ENCODE measurements around the gene WDR46. TPM values are rescaled to one million over a fixed set of nuclear protein-coding genes. Genes with fewer than 3 reads are reported as not detected.

WDR46 gene
- total RNA-seq, 1 donor from 2014 or later: 31.1 TPM

DNA sequence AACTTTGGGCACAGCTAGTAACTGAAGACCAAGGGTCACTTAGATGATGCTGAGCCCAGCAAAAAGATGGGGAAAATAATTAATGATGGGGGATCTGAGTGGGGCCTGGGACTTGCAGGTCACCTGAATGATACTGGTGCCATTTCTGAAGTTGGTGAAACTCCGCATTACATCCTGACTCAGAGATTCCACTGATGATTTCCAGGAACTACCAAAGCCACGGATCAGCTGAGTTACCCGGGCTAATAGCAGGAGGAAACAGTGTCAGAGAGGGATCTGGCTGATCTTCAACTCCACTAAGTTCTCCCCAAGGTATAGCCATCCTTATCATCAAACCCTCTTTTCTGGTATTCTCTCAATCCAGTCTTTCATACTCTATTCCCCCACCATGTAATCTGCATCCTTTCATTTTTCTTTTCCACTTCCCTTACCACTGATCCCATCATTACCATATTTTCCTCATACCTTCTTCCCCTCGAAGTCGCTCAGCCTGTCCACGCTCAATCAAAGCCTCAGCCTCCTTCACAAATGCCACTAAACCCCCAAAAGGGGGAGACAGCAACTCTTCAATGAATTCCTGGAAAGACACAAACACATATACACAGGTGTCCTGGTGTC is 37.5 kb downstream of the WDR46 start:
- H3K4me3 ChIP-seq: no peak overlapping the region
- H3K4me1 ChIP-seq: peaks cover 6% of the 10 kb centered on the region
- DNase-seq (ENCODE audit: low spot score): no peak
- Mint-ChIP-seq H3K27ac (no peak overlapping the region), H3K4me1 (peaks cover 26% of the 10 kb centered on the region), H3K27me3 (ENCODE audit: insufficient read depth, low read depth) (peaks cover 3% of the 10 kb centered on the region), H3K9me3 (no peaks in the 10 kb centered on the region), H3K36me3 (peaks cover 16% of the 10 kb centered on the region), H3K4me3 (peak overlapping the region; percentile 4)
- no peaks in the 10 kb centered on the region for H3K36me3 ChIP-seq
- no peak overlapping the region for H2AFZ ChIP-seq (replicated peaks)
- H3K9me3 ChIP-seq (ENCODE audit: low read depth): no peaks in the 10 kb centered on the region
- H3K27me3 ChIP-seq: peaks cover 24% of the 10 kb centered on the region
- no peak overlapping the region for H3K4me2 ChIP-seq
- peaks cover 6% of the 10 kb centered on the region for H4K20me1 ChIP-seq (ENCODE audit: low read depth)
- no peak overlapping the region for H3K27ac ChIP-seq
- TF ChIP-seq EZH2phosphoT487 (IDR thresholded peaks at IDR 0.05) (no peak), EZH2 (IDR thresholded peaks at IDR 0.05) (no peak)
- TF ChIP-seq, protein P1, sequence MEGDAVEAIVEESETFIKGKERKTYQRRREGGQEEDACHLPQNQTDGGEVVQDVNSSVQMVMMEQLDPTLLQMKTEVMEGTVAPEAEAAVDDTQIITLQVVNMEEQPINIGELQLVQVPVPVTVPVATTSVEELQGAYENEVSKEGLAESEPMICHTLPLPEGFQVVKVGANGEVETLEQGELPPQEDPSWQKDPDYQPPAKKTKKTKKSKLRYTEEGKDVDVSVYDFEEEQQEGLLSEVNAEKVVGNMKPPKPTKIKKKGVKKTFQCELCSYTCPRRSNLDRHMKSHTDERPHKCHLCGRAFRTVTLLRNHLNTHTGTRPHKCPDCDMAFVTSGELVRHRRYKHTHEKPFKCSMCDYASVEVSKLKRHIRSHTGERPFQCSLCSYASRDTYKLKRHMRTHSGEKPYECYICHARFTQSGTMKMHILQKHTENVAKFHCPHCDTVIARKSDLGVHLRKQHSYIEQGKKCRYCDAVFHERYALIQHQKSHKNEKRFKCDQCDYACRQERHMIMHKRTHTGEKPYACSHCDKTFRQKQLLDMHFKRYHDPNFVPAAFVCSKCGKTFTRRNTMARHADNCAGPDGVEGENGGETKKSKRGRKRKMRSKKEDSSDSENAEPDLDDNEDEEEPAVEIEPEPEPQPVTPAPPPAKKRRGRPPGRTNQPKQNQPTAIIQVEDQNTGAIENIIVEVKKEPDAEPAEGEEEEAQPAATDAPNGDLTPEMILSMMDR (IDR thresholded peaks at IDR 0.05): no peak
- peaks cover 20% of the 10 kb centered on the region for H3F3A ChIP-seq (ENCODE audit: low read depth)
- H3K9ac ChIP-seq: no peak overlapping the region
- no peaks in the 10 kb centered on the region for H3K79me2 ChIP-seq (ENCODE audit: low read depth)

DNA sequence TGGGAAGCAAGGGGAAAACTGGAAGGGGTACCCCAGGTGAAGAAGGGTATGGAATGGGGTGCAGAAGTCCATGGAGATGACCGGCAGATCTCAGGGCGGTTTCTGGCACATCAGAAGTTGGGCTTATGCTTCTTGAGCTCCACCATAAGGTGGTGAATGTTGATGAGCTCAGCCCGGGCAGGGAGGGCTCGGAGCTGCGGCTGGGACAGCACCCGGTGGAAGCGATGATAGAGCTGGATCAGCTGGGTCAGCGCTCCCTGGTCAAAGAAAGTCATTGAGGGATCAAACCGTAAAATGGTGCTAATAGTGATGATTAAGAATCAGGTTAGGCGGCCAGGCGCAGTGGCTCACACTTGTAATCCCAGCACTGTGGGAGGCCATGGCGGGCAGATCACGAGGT is 38.3 kb downstream of the WDR46 start:
- Histone ChIP-seq H2AFZ (replicated peaks) (no peak overlapping the region), H3F3A (ENCODE audit: low read depth) (peaks cover 20% of the 10 kb centered on the region), H3K79me2 (ENCODE audit: low read depth) (no peaks in the 10 kb centered on the region), H3K9me3 (ENCODE audit: low read depth) (no peaks in the 10 kb centered on the region), H3K27me3 (peaks cover 32% of the 10 kb centered on the region), H3K4me2 (no peak overlapping the region), H3K9ac (no peak overlapping the region), H3K4me3 (no peak overlapping the region), H3K36me3 (no peaks in the 10 kb centered on the region), H3K27ac (no peak overlapping the region), H4K20me1 (ENCODE audit: low read depth) (peaks cover 6% of the 10 kb centered on the region), H3K4me1 (peaks cover 6% of the 10 kb centered on the region)
- TF ChIP-seq, protein P1 (IDR thresholded peaks at IDR 0.05): no peak
- TF ChIP-seq EZH2 (IDR thresholded peaks at IDR 0.05) (no peak), EZH2phosphoT487 (IDR thresholded peaks at IDR 0.05) (no peak)
- Mint-ChIP-seq H3K36me3 (peaks cover 14% of the 10 kb centered on the region), H3K9me3 (no peaks in the 10 kb centered on the region), H3K4me3 (peak overlapping the region; percentile 88), H3K27ac (no peak overlapping the region), H3K27me3 (ENCODE audit: insufficient read depth, low read depth) (peaks cover 5% of the 10 kb centered on the region), H3K4me1 (peaks cover 27% of the 10 kb centered on the region)
- no peak for DNase-seq (ENCODE audit: low spot score)

DNA sequence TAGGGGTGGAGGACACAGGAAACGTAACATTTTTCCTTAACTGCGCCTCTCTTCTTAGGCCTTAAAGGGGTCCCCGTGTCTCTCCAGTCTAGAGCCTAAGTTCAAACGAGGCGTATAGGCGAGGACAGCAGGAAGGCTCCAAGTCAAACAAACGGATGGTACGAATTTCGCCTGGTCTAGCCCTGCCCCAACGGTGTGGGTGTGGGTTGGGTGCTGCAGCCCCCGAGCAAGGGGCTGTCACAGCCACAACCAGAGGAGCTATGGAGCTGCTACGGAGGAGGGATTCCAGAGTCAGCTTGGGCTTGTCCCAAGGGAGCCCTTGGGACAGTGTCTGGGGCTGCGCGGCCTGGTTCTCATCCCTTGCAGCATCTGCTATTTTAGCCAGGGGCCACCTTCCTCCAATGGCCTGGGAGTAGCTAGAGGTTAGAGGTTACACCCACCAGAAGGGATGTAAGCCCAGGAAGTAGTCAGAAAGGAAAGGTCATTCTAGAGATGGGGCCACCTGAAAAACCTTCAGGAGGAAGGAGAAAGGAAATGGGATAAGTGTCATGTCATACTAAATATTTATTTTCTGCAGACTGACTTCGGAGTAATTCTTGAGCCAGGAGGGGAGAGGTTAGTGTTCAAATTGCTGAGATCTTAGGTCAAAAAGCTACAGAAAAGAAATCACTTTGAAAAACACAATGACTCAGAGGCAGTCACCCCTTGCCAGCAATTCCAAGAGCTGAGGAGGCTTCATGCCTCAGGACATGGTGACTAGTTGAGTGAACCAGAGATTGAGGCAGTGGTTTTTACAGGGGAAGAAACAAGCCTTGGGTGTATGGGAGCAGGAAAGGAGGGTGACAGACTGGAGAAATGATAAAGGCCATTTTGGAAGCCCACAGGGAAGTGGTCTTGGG is 39.1 kb downstream of the WDR46 start:
- no peak overlapping the region for H3K27ac ChIP-seq
- Mint-ChIP-seq H3K4me1 (peaks cover 27% of the 10 kb centered on the region), H3K9me3 (no peaks in the 10 kb centered on the region), H3K36me3 (peaks cover 13% of the 10 kb centered on the region), H3K27ac (no peak overlapping the region), H3K27me3 (ENCODE audit: insufficient read depth, low read depth) (peaks cover 5% of the 10 kb centered on the region), H3K4me3 (peak overlapping the region; percentile 88)
- H3K9me3 ChIP-seq (ENCODE audit: low read depth): no peaks in the 10 kb centered on the region
- H2AFZ ChIP-seq (replicated peaks): peak overlapping the region; percentile 23
- H3K4me1 ChIP-seq: peaks cover 6% of the 10 kb centered on the region
- H3K79me2 ChIP-seq (ENCODE audit: low read depth): no peaks in the 10 kb centered on the region
- TF ChIP-seq EZH2phosphoT487 (IDR thresholded peaks at IDR 0.05): no peak
- TF ChIP-seq, protein P1 (IDR thresholded peaks at IDR 0.05): no peak
- no peak for TF ChIP-seq EZH2 (IDR thresholded peaks at IDR 0.05)
- peaks cover 20% of the 10 kb centered on the region for H3F3A ChIP-seq (ENCODE audit: low read depth)
- no peaks in the 10 kb centered on the region for H3K36me3 ChIP-seq
- no peak overlapping the region for H3K9ac ChIP-seq
- H3K4me2 ChIP-seq: peak overlapping the region; percentile 80
- H3K27me3 ChIP-seq: peaks cover 39% of the 10 kb centered on the region
- H4K20me1 ChIP-seq (ENCODE audit: low read depth): peaks cover 6% of the 10 kb centered on the region
- no peak for DNase-seq (ENCODE audit: low spot score)
- peak overlapping the region; percentile 49 for H3K4me3 ChIP-seq

All from neural progenitor cell (in vitro differentiated cells).